IMR-90 (cell line): ENCODE data around the gene AKIP1. TPM values are rescaled to one million over a fixed set of nuclear protein-coding genes. Genes with fewer than 3 reads are reported as not detected.
A peak's percentile ranks its signal among the peaks of the same experiment; 100 is the strongest.

Source experiments
- ATAC-seq: fragments of 200-7000 bp; cut with Tn5 transposase; 2 replicates; pipeline ENCODE4 v1.9.1; 2020; ENCODE audit warnings: low read depth, mild to moderate bottlenecking, moderate library complexity
- BruUV-seq: library from RNA; stranded (reverse); fragments of 400-500 nt; replicated peaks from 2 replicates; lab custom pipeline; 2021; lab: Mats Ljungman, UMichigan
- CTCF ChIA-PET: fragments of 300-600 bp; formaldehyde crosslinking; extraction: SDS; loops from one replicate; lab custom pipeline; 2021; ENCODE audit warnings: antibody characterized with exemption; lab: Yijun Ruan, JAX
- POLR2A ChIA-PET: fragments of 300-600 bp; sonication (Branson Sonifier 250); formaldehyde crosslinking; loops from one replicate; lab custom pipeline; 2022; ENCODE audit warnings: antibody characterized with exemption; ENCODE audit not compliant: unreplicated experiment; lab: Charles Lee
- DNase-seq: peaks from one replicate; pipeline ENCODE4 v3.0.0; 2013
- H2AFZ ChIP-seq: replicated peaks from 2 replicates; pipeline ENCODE3; 2013; ENCODE audit warnings: low read length, mild to moderate bottlenecking; ENCODE audit not compliant: poor library complexity
- H2AK5ac ChIP-seq: 2 replicates; pipeline ENCODE4 v1.6.1; 2013; ENCODE audit warnings: low read depth, low read length, inconsistent platforms
- H2AK9ac ChIP-seq: replicated peaks from 2 replicates; pipeline ENCODE3; 2013; ENCODE audit warnings: mild to moderate bottlenecking, low read depth, low read length, moderate library complexity; ENCODE audit not compliant: poor library complexity
- H2BK120ac ChIP-seq: 2 replicates; pipeline ENCODE4 v1.6.1; 2013; ENCODE audit warnings: low read depth, low read length, inconsistent platforms
- H2BK15ac ChIP-seq: 3 replicates; pipeline ENCODE4 v1.6.1; 2013; ENCODE audit warnings: low read depth, low read length, inconsistent platforms
- H2BK20ac ChIP-seq: 2 replicates; pipeline ENCODE4 v1.6.1; 2013; ENCODE audit warnings: low read depth, mild to moderate bottlenecking, inconsistent platforms, low read length, moderate library complexity
- H2BK5ac ChIP-seq: 2 replicates; pipeline ENCODE4 v1.6.1; 2013; ENCODE audit warnings: mild to moderate bottlenecking, low read depth, low read length, inconsistent platforms; ENCODE audit not compliant: poor library complexity, severe bottlenecking
- H3K14ac ChIP-seq: replicated peaks from 2 replicates; pipeline ENCODE4 v1.6.1; 2013; ENCODE audit warnings: low read depth, low read length, inconsistent platforms
- H3K18ac ChIP-seq: 2 replicates; pipeline ENCODE4 v1.6.1; 2013; ENCODE audit warnings: low read depth, low read length, control low read depth
- H3K23ac ChIP-seq: 2 replicates; pipeline ENCODE4 v1.6.1; 2013; ENCODE audit warnings: low read depth, low read length, inconsistent platforms
- H3K27ac ChIP-seq: 2 replicates; pipeline ENCODE4 v1.5.1; 2013; ENCODE audit warnings: mild to moderate bottlenecking, control low read depth, low read length; ENCODE audit not compliant: insufficient read depth
- H3K27me3 ChIP-seq: 2 replicates; pipeline ENCODE4 v1.6.1; 2013; ENCODE audit warnings: low read length; ENCODE audit not compliant: control insufficient read depth, insufficient read depth
- H3K36me3 ChIP-seq: 2 replicates; pipeline ENCODE4 v1.6.1; 2013; ENCODE audit warnings: low read length, mixed read lengths; ENCODE audit not compliant: control insufficient read depth, insufficient read depth
- H3K4ac ChIP-seq: 2 replicates; pipeline ENCODE4 v1.6.1; 2013; ENCODE audit warnings: low read depth, low read length, inconsistent platforms
- H3K4me1 ChIP-seq: 2 replicates; pipeline ENCODE4 v1.6.1; 2013; ENCODE audit warnings: low read length, mixed read lengths; ENCODE audit not compliant: control insufficient read depth, insufficient read depth
- H3K4me2 ChIP-seq: 2 replicates; pipeline ENCODE4 v1.6.1; 2013; ENCODE audit warnings: low read depth, mild to moderate bottlenecking, control low read depth, low read length, moderate library complexity
- H3K4me3 ChIP-seq: 2 replicates; pipeline ENCODE4 v1.5.1; 2013; ENCODE audit warnings: low read depth, mild to moderate bottlenecking, control low read depth, low read length, moderate library complexity; ENCODE audit not compliant: insufficient read depth
- H3K56ac ChIP-seq: 2 replicates; pipeline ENCODE4 v1.6.1; 2013; ENCODE audit warnings: low read length, inconsistent platforms; ENCODE audit not compliant: insufficient read depth; ENCODE audit errors: extremely low read depth
- H3K79me1 ChIP-seq, 2 experiments: 2 replicates each; pipeline ENCODE4 v1.6.1; 2013; ENCODE audit warnings: low read length in 2 of 2, inconsistent platforms in 1 of 2, low read depth in 1 of 2
- H3K9ac ChIP-seq: 2 replicates; pipeline ENCODE4 v1.6.1; 2013; ENCODE audit warnings: low read depth, low read length, control low read depth
- H3K9me1 ChIP-seq: 2 replicates; pipeline ENCODE4 v1.6.1; 2013; ENCODE audit warnings: low read length, inconsistent platforms; ENCODE audit not compliant: insufficient read depth
- H3K9me3 ChIP-seq: 2 replicates; pipeline ENCODE4 v1.6.1; 2013; ENCODE audit warnings: low read length; ENCODE audit not compliant: control insufficient read depth, insufficient read depth
- H4K20me1 ChIP-seq: 2 replicates; pipeline ENCODE4 v1.6.1; 2013; ENCODE audit warnings: low read length, inconsistent platforms; ENCODE audit not compliant: insufficient read depth
- H4K5ac ChIP-seq: 2 replicates; pipeline ENCODE4 v1.6.1; 2013; ENCODE audit warnings: mild to moderate bottlenecking, low read depth, low read length, control low read depth
- H4K8ac ChIP-seq, 2 experiments: 2 replicates each; pipeline ENCODE4 v1.6.1; 2013; ENCODE audit warnings: low read depth in 2 of 2, low read length in 2 of 2, control low read depth in 1 of 2, inconsistent platforms in 1 of 2
- H4K91ac ChIP-seq: 2 replicates; pipeline ENCODE4 v1.6.1; 2013; ENCODE audit warnings: low read depth, low read length, inconsistent platforms; ENCODE audit not compliant: insufficient read depth
- BHLHE40 ChIP-seq: fragments of 150-350 bp; IDR thresholded peaks from 2 replicates; pipeline ENCODE4 v1.6.1; 2016; ENCODE audit warnings: mild to moderate bottlenecking, low read depth, low read length
- CEBPB ChIP-seq: IDR thresholded peaks from 2 replicates; pipeline ENCODE4 v1.6.1; 2012; ENCODE audit warnings: low read depth, low read length, improper control_type of control experiment
- CHD1 ChIP-seq: IDR thresholded peaks from 2 replicates; pipeline ENCODE4 v1.6.1; 2012; ENCODE audit warnings: low read depth, low read length, improper control_type of control experiment
- ELK1 ChIP-seq: fragments of 150-350 bp; IDR thresholded peaks from 2 replicates; pipeline ENCODE4 v1.6.1; 2016; ENCODE audit warnings: low read depth, mild to moderate bottlenecking, low read length, moderate library complexity, borderline replicate concordance
- FOS ChIP-seq: fragments of 150-350 bp; IDR thresholded peaks from 2 replicates; pipeline ENCODE4 v1.6.1; 2016; ENCODE audit warnings: low read depth, low read length
- MAFK ChIP-seq: IDR thresholded peaks from 2 replicates; pipeline ENCODE4 v1.6.1; 2012; ENCODE audit warnings: low read depth, low read length, improper control_type of control experiment
- MAZ ChIP-seq: IDR thresholded peaks from 2 replicates; pipeline ENCODE4 v1.6.1; 2012; ENCODE audit warnings: low read depth, mild to moderate bottlenecking, low read length, improper control_type of control experiment, moderate library complexity, borderline replicate concordance
- MXI1 ChIP-seq: IDR thresholded peaks from 2 replicates; pipeline ENCODE4 v1.6.1; 2012; ENCODE audit warnings: low read depth, mild to moderate bottlenecking, low read length, moderate library complexity, borderline replicate concordance
- NFE2L2 ChIP-seq: fragments of 150-350 bp; IDR thresholded peaks from 2 replicates; pipeline ENCODE4 v1.6.1; 2016; ENCODE audit warnings: low read depth, mild to moderate bottlenecking, low read length
- POLR2A ChIP-seq: IDR thresholded peaks from 2 replicates; pipeline ENCODE4 v1.6.1; 2012; ENCODE audit warnings: mild to moderate bottlenecking, low read depth, low read length
- RAD21 ChIP-seq: IDR thresholded peaks from 2 replicates; pipeline ENCODE4 v1.6.1; 2012; ENCODE audit warnings: low read length, improper control_type of control experiment
- RCOR1 ChIP-seq: IDR thresholded peaks from 2 replicates; pipeline ENCODE4 v1.6.1; 2012; ENCODE audit warnings: mild to moderate bottlenecking, low read length, improper control_type of control experiment; ENCODE audit not compliant: insufficient replicate concordance
- RFX5 ChIP-seq: IDR thresholded peaks from 2 replicates; pipeline ENCODE4 v1.8.0; 2012; ENCODE audit warnings: low read depth, mild to moderate bottlenecking, low read length, moderate library complexity
- SMC3 ChIP-seq: fragments of 150-350 bp; IDR thresholded peaks from 2 replicates; pipeline ENCODE4 v1.6.1; 2016; ENCODE audit warnings: low read depth, mild to moderate bottlenecking, antibody characterized with exemption, low read length, moderate library complexity
- USF2 ChIP-seq: fragments of 150-350 bp; IDR thresholded peaks from 2 replicates; pipeline ENCODE4 v1.6.1; 2017; ENCODE audit warnings: mild to moderate bottlenecking, antibody characterized with exemption, low read length, low read depth
- WGBS, 2 experiments: methylation state at CpG; one replicate each; pipeline versions ENCODE4 v1.1.5 to v1.1.7; 2013; ENCODE audit warnings: missing lambda C conversion rate in 2 of 2; ENCODE audit not compliant: insufficient read length in 1 of 2; ENCODE audit errors: extremely low coverage in 2 of 2; 5-methylcytosine and 5-hydroxymethylcytosine counted together
- dilution Hi-C: fragments of 300-500 bp; cut with HindIII; formaldehyde crosslinking; loops from one replicate; pipeline ENCODE4 v1.14.3; 2018; ENCODE audit warnings: low sequenced_read_pairs; ENCODE audit not compliant: unreplicated experiment
- in situ Hi-C: fragments of 300-500 bp; cut with MboI; formaldehyde crosslinking; loops from 3 replicates; pipeline ENCODE4 v1.14.3; 2019; ENCODE audit warnings: low sequenced_read_pairs, inconsistent platforms, mixed read lengths
- intact Hi-C: fragments of 100-400 bp; cut with micrococcal nuclease; formaldehyde crosslinking; loops from 2 replicates; pipeline ENCODE4 v1.10.0; 2022
- polyA plus RNA-seq, 3 experiments: library from polyadenylated mRNA; depleted of rRNA; stranded (reverse); fragments of >200 nt; gene quantifications; 2 replicates each; pipeline ENCODE4 v1.2.3, GENCODE V29; 2012; ENCODE audit warnings: low replicate concordance in 1 of 3
- total RNA-seq: library from RNA; depleted of rRNA; stranded (reverse); fragments of >200 nt; gene quantifications from 2 replicates; pipeline ENCODE4 v1.2.3, GENCODE V29; 2012
- TF ChIP-seq, protein P1 (sequence below): conservative IDR thresholded peaks from 2 replicates; pipeline ENCODE4 v1.5.1; 2012; ENCODE audit warnings: mild to moderate bottlenecking, low read depth, low read length, improper control_type of control experiment

AKIP1 gene
- total and polyA plus RNA-seq, 2 of the 4 experiments (the other 2 are of a cell fraction), result 33.9 to 36.0 TPM

- ChIA-PET CTCF (no interaction called here), POLR2A (no interaction called here)
- H3K9me3 ChIP-seq, result no peaks in the 10 kb centered on the region
- no peak overlapping the region for H2AFZ ChIP-seq
- H3K18ac ChIP-seq, result no peak overlapping the region
- no peak overlapping the region for H2BK15ac ChIP-seq
- H2AK5ac ChIP-seq, result no peak overlapping the region
- H3K4me2 ChIP-seq, result peak overlapping the region; percentile 44; the same call in 1 of the 2 replicates
- no peak overlapping the region for H2BK120ac ChIP-seq
- no CpG with 5 or more reads among the region's 2 CpGs for WGBS, 2 experiments
- no peak overlapping the region for H4K8ac ChIP-seq
- no peak overlapping the region for H2BK5ac ChIP-seq
- in situ Hi-C loops (no loop called here), dilution Hi-C loops (no loop called here), intact Hi-C loops (no loop called here)
- no TSS peak for BruUV-seq
- H3K4ac ChIP-seq, result no peak overlapping the region
- H3K36me3 ChIP-seq, result no peaks in the 10 kb centered on the region
- peaks cover 5% of the 10 kb centered on the region; the same call in 1 of the 2 replicates for H3K4me1 ChIP-seq
- DNase-seq (peak; percentile 45), ATAC-seq (peak; percentile 57)
- no peak overlapping the region for H3K56ac ChIP-seq
- TF ChIP-seq RCOR1 (no peak), MXI1 (no peak), BHLHE40 (no peak), CEBPB (no peak), FOS (no peak), ELK1 (no peak), RAD21 (no peak), USF2 (no peak), POLR2A (no peak), CHD1 (no peak), RFX5 (no peak), MAFK (no peak), NFE2L2 (no peak), SMC3 (no peak), MAZ (no peak)
- TF ChIP-seq, protein P1, sequence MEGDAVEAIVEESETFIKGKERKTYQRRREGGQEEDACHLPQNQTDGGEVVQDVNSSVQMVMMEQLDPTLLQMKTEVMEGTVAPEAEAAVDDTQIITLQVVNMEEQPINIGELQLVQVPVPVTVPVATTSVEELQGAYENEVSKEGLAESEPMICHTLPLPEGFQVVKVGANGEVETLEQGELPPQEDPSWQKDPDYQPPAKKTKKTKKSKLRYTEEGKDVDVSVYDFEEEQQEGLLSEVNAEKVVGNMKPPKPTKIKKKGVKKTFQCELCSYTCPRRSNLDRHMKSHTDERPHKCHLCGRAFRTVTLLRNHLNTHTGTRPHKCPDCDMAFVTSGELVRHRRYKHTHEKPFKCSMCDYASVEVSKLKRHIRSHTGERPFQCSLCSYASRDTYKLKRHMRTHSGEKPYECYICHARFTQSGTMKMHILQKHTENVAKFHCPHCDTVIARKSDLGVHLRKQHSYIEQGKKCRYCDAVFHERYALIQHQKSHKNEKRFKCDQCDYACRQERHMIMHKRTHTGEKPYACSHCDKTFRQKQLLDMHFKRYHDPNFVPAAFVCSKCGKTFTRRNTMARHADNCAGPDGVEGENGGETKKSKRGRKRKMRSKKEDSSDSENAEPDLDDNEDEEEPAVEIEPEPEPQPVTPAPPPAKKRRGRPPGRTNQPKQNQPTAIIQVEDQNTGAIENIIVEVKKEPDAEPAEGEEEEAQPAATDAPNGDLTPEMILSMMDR, result no peak
- H3K23ac ChIP-seq, result no peak overlapping the region
- no peak overlapping the region for H3K4me3 ChIP-seq
- H4K5ac ChIP-seq, result no peak overlapping the region
- H3K79me1 ChIP-seq, result no peaks in the 10 kb centered on the region
- H2BK20ac ChIP-seq, result no peak overlapping the region
- no peak overlapping the region for H4K91ac ChIP-seq
- H3K9me1 ChIP-seq, result no peaks in the 10 kb centered on the region
- no peaks in the 10 kb centered on the region for H3K27me3 ChIP-seq
- no peaks in the 10 kb centered on the region for H4K20me1 ChIP-seq
- H3K27ac ChIP-seq, result no peak overlapping the region
- H2AK9ac ChIP-seq, result no peak overlapping the region
- no peak overlapping the region for H3K14ac ChIP-seq
- H3K9ac ChIP-seq, result no peak overlapping the region
Measured at GRCh38 chr11:8886322-8886721, 24.7 kb upstream of the AKIP1 start.
